ENCODE results near the gene BCL2L14. TPM values are rescaled to one million over a fixed set of nuclear protein-coding genes. Genes with fewer than 3 reads are reported as not detected.
"Not testable (repeated sequence)": the region's sequence is repeated elsewhere in the genome, so short reads cannot be mapped to it uniquely, and the experiment has no call there.

The BCL2L14 gene
- total RNA-seq, 1 donor from 2014 or later: 2.6 TPM

GRCh38 chr12:12108441-12109058, 37.8 kb downstream of the BCL2L14 start:
- DNase-seq: no peak
- H3K27ac ChIP-seq: no peak overlapping the region
- no peak overlapping the region for H3K4me3 ChIP-seq
- ATAC-seq: no peak
- H3K36me3 ChIP-seq: no peaks in the 10 kb centered on the region
- TF ChIP-seq CTCF (IDR thresholded peaks at IDR 0.05): no peak
- H3K4me1 ChIP-seq: no peaks in the 10 kb centered on the region
- H3K27me3 ChIP-seq (ENCODE audit: low read depth): no peaks in the 10 kb centered on the region
- intact Hi-C loops (cut with DNase I): no loop called here
- H3K9me3 ChIP-seq: peaks cover 17% of the 10 kb centered on the region

- H3K9me3 ChIP-seq: peaks cover 17% of the 10 kb centered on the region
- H3K27ac ChIP-seq; H3K4me3 ChIP-seq; H3K4me1 ChIP-seq; DNase-seq; H3K27me3 ChIP-seq (ENCODE audit: low read depth); intact Hi-C loops (cut with DNase I); ATAC-seq; H3K36me3 ChIP-seq: not testable (repeated sequence)
Observed at GRCh38 chr12:12110923-12111555, 40.3 kb downstream of the BCL2L14 start.

GRCh38 chr12:12115514-12115913, 44.8 kb downstream of the BCL2L14 start:
- DNase-seq (no peak), ATAC-seq (no peak)
- no peaks in the 10 kb centered on the region for H3K9me3 ChIP-seq
- H3K4me3 ChIP-seq: no peak overlapping the region
- no peaks in the 10 kb centered on the region for H3K4me1 ChIP-seq
- intact Hi-C loops (cut with DNase I): no loop called here
- no peak for TF ChIP-seq CTCF (IDR thresholded peaks at IDR 0.05)
- peaks cover 6% of the 10 kb centered on the region for H3K36me3 ChIP-seq
- no peaks in the 10 kb centered on the region for H3K27me3 ChIP-seq (ENCODE audit: low read depth)
- H3K27ac ChIP-seq: no peak overlapping the region

- no peaks in the 10 kb centered on the region for H3K9me3 ChIP-seq
- TF ChIP-seq CTCF (IDR thresholded peaks at IDR 0.05): no peak
- H3K27ac ChIP-seq: no peak overlapping the region
- H3K27me3 ChIP-seq (ENCODE audit: low read depth): no peaks in the 10 kb centered on the region
- no peak for ATAC-seq
- H3K36me3 ChIP-seq: peaks cover 15% of the 10 kb centered on the region
- H3K4me1 ChIP-seq: no peaks in the 10 kb centered on the region
- DNase-seq: no peak
- intact Hi-C loops (cut with DNase I): no loop called here
- H3K4me3 ChIP-seq: no peak overlapping the region
Observed at GRCh38 chr12:12116677-12117076, 45.9 kb downstream of the BCL2L14 start.

GRCh38 chr12:12121061-12121460, 50.3 kb downstream of the BCL2L14 start:
- H3K27ac ChIP-seq: no peak overlapping the region
- DNase-seq: no peak
- no peak overlapping the region for H3K4me3 ChIP-seq
- no peaks in the 10 kb centered on the region for H3K4me1 ChIP-seq
- intact Hi-C loops (cut with DNase I): no loop called here
- peaks cover 51% of the 10 kb centered on the region for H3K36me3 ChIP-seq
- no peak for TF ChIP-seq CTCF (IDR thresholded peaks at IDR 0.05)
- ATAC-seq: no peak
- no peaks in the 10 kb centered on the region for H3K27me3 ChIP-seq (ENCODE audit: low read depth)
- no peaks in the 10 kb centered on the region for H3K9me3 ChIP-seq

GRCh38 chr12:12123036-12123604, 52.4 kb downstream of the BCL2L14 start:
- peaks cover 59% of the 10 kb centered on the region for H3K36me3 ChIP-seq
- TF ChIP-seq CTCF (IDR thresholded peaks at IDR 0.05): no peak
- ATAC-seq (no peak), DNase-seq (no peak)
- H3K4me1 ChIP-seq: no peaks in the 10 kb centered on the region
- H3K4me3 ChIP-seq: no peak overlapping the region
- intact Hi-C loops (cut with DNase I): no loop called here
- no peaks in the 10 kb centered on the region for H3K27me3 ChIP-seq (ENCODE audit: low read depth)
- no peaks in the 10 kb centered on the region for H3K9me3 ChIP-seq
- H3K27ac ChIP-seq: no peak overlapping the region

Data from lower lobe of right lung (tissue), 2 donors.